ENCODE data around the gene BRD1.

GRCh38 chr22:49803737-49804375 is 23.8 kb downstream of the BRD1 start:
- no peak for TF ChIP-seq POLR2AphosphoS5 (IDR thresholded peaks at IDR 0.05; ENCODE audit: low read depth, low read length)
- TF ChIP-seq PAX5 (IDR thresholded peaks at IDR 0.05; ENCODE audit: insufficient read depth, low read length, severe bottlenecking): no peak
- no peak for TF ChIP-seq POLR2A (IDR thresholded peaks at IDR 0.05; ENCODE audit: low read depth, low read length)
